HAP-1 (cell line): ENCODE results near the gene GTF2F1.

Source experiments
- DNase-seq, 2 experiments: peaks; one replicate each; pipeline ENCODE4 v3.0.0-alpha.2; 2016 to 2020; ENCODE audit warnings: low spot score in 2 of 2
- H3K27me3 ChIP-seq: fragments of 250-450 bp; sonication (Bioruptor Pico); 2 replicates; pipeline ENCODE4 v1.5.1; 2020; ENCODE audit warnings: low read depth, mild to moderate bottlenecking, moderate library complexity
- H3K36me3 ChIP-seq: fragments of 250-450 bp; sonication (Bioruptor Pico); replicated peaks from 2 replicates; pipeline ENCODE4 v1.5.1; 2020; ENCODE audit warnings: mild to moderate bottlenecking
- H3K4me1 ChIP-seq: fragments of 250-450 bp; sonication (Bioruptor Pico); 2 replicates; pipeline ENCODE4 v1.5.1; 2020; ENCODE audit warnings: mild to moderate bottlenecking
- H3K4me3 ChIP-seq: fragments of 250-450 bp; sonication (Bioruptor Pico); 2 replicates; pipeline ENCODE4 v1.5.1; 2020; ENCODE audit warnings: mild to moderate bottlenecking, moderate library complexity
- H3K9me3 ChIP-seq: fragments of 250-450 bp; sonication (Bioruptor Pico); 2 replicates; pipeline ENCODE4 v1.5.1; 2020; ENCODE audit warnings: mild to moderate bottlenecking, moderate library complexity
- in situ Hi-C: fragments of 300-500 bp; cut with MboI; formaldehyde crosslinking; loops from 3 replicates; pipeline ENCODE4 v1.14.3; 2020; ENCODE audit warnings: low sequenced_read_pairs, inconsistent platforms, mixed read lengths

The GTF2F1 gene

GRCh38 chr19:6424939-6425731 is 32.2 kb upstream of the GTF2F1 start:
- in situ Hi-C loops, result no loop called here
- H3K4me3 ChIP-seq, result peak overlapping the region; percentile 88
- peak; percentile 99 to 100 for DNase-seq

DNA sequence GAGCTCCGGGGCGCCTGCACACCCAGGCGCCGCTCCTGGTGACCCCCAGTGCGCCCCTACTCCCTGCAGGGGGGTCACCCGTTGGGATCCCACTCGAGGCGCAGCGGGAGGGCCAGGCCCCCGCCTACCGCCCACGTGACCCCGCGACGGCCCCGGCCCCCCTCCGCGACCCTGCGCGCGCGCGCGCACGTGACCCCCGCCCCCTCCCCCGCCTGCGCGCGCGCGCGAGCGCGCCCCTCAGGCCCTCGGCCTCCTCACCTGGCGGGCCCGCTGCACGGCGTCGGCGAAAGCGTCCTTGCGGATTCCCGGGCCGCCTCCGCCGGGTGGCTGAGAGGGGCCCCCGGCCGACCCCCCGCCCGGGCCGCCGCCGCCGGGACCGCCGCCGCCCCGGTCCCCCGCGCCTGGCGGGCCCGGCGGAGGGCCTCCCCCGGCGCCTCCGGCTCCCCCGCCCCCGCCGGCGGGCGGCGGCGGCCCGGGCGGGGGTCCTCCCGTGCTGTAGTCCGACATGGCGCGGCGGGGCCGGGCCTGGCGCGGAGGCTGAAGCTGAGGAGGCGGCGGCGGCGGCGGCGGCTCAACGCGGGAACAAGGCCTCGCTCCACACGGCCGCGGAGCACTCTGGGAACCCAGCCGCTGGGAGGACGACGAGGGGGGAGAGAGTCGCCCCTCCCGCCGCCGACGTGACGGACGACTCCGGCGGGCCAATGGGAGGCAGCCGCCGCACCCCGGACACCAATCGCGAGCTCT is 31.4 kb upstream of the GTF2F1 start, which contains the start of gene KHSRP:
Gene KHSRP (minus strand): TSS at position 617 of the 744 bp plus-strand sequence. CDS start 110 bp downstream, at position 507.
- Histone ChIP-seq H3K4me1 (peaks cover 11% of the 10 kb centered on the region), H3K4me3 (peak within 1 kb of the TSS; percentile 88), H3K27me3 (no peaks in the 10 kb centered on the region), H3K9me3 (peaks cover 3% of the 10 kb centered on the region; the same call in 1 of the 2 replicates), H3K36me3 (peaks cover 42% of the 10 kb centered on the region)
- in situ Hi-C loops, result no loop called here
- peak in 1 of 2 experiments; percentile 52 for DNase-seq

More at GRCh38 chr19:6424939-6425731, 32.2 kb upstream of the GTF2F1 start:
- peaks cover 34% of the 10 kb centered on the region for H3K36me3 ChIP-seq
- peaks cover 11% of the 10 kb centered on the region for H3K4me1 ChIP-seq
- peaks cover 3% of the 10 kb centered on the region; the same call in 1 of the 2 replicates for H3K9me3 ChIP-seq
- H3K27me3 ChIP-seq, result no peaks in the 10 kb centered on the region

GRCh38 chr19:6423499-6424194 is 30.7 kb upstream of the GTF2F1 start:
- no peaks in the 10 kb centered on the region for H3K27me3 ChIP-seq
- H3K4me1 ChIP-seq, result peaks cover 11% of the 10 kb centered on the region
- in situ Hi-C loops, result no loop called here
- peaks cover 3% of the 10 kb centered on the region; the same call in 1 of the 2 replicates for H3K9me3 ChIP-seq
- DNase-seq, result peak; percentile 55 to 84
- peaks cover 49% of the 10 kb centered on the region for H3K36me3 ChIP-seq
- peak overlapping the region; percentile 88 for H3K4me3 ChIP-seq

- no peak overlapping the region for H3K4me3 ChIP-seq
- peaks cover 3% of the 10 kb centered on the region; the same call in 1 of the 2 replicates for H3K9me3 ChIP-seq
- in situ Hi-C loops, result no loop called here
- H3K27me3 ChIP-seq, result no peaks in the 10 kb centered on the region
- DNase-seq, result no peak
- peaks cover 11% of the 10 kb centered on the region for H3K4me1 ChIP-seq
- H3K36me3 ChIP-seq, result peaks cover 72% of the 10 kb centered on the region
Observed at GRCh38 chr19:6421075-6422014, 28.4 kb upstream of the GTF2F1 start.

DNA sequence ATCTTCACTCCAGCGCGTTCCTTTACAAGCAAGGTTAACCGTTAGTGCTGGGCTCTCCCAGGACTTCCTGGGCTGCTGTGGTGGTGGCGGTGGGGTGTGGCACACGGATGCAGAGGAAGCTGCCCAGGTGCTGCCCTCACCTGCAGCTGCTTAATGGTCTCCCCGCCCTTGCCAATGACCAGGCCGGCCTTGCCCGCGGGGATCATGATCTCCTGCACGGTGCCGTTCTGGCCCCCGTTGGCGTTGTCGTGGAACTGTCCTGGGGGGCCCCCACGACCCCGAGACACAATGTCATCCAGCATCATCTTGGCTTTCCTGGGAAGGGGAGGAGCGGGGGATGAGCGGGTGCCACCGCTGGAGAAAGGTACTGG is 25.6 kb upstream of the GTF2F1 start:
- no peaks in the 10 kb centered on the region for H3K9me3 ChIP-seq
- in situ Hi-C loops, result no loop called here
- H3K4me3 ChIP-seq, result no peak overlapping the region
- peaks cover 90% of the 10 kb centered on the region for H3K36me3 ChIP-seq
- no peaks in the 10 kb centered on the region for H3K27me3 ChIP-seq
- no peak for DNase-seq
- peaks cover 6% of the 10 kb centered on the region; the same call in 1 of the 2 replicates for H3K4me1 ChIP-seq

GRCh38 chr19:6417713-6418561 is 25.0 kb upstream of the GTF2F1 start:
- Histone ChIP-seq H3K27me3 (no peaks in the 10 kb centered on the region), H3K4me3 (no peak overlapping the region), H3K36me3 (peaks cover 88% of the 10 kb centered on the region), H3K9me3 (no peaks in the 10 kb centered on the region), H3K4me1 (peaks cover under 1% of the 10 kb centered on the region; the same call in 1 of the 2 replicates)
- no peak for DNase-seq
- in situ Hi-C loops, result no loop called here

GRCh38 chr19:6416658-6417405 is 23.9 kb upstream of the GTF2F1 start:
- H3K27me3 ChIP-seq, result no peaks in the 10 kb centered on the region
- H3K9me3 ChIP-seq, result no peaks in the 10 kb centered on the region
- DNase-seq, result no peak
- no peak overlapping the region for H3K4me3 ChIP-seq
- peaks cover 77% of the 10 kb centered on the region for H3K36me3 ChIP-seq
- H3K4me1 ChIP-seq, result no peaks in the 10 kb centered on the region
- in situ Hi-C loops, result no loop called here

DNA sequence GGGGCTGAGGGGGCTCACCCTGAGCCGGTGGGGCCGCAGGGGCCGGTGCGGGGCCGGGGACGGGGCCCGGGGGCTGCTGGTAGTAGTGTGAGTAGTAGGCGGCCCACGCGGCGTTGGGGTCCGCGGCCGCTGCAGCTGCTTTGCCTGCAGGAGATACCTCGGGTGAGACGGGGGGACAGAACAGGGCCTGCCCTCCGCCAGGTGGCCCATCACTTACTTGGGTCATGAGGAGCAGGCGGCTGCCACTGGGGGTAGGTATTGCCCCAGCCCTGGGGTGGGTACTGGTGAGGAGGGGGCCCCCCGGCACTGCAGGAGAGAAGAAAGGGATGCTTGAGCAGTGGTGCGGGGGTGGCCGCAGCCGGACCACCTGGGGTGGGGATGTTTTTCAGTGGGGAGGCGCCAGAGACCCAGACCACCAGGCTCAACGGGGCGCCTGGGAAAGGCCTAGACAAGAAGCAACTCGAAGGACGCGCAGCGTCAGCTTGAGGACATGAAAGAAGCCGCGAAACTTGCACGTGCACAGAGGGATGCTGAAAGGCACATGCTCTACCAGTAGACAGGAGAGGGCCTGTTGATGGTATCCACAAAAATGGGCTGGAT is 22.7 kb upstream of the GTF2F1 start:
- Histone ChIP-seq H3K4me3 (no peak overlapping the region), H3K36me3 (peaks cover 65% of the 10 kb centered on the region)

DNA sequence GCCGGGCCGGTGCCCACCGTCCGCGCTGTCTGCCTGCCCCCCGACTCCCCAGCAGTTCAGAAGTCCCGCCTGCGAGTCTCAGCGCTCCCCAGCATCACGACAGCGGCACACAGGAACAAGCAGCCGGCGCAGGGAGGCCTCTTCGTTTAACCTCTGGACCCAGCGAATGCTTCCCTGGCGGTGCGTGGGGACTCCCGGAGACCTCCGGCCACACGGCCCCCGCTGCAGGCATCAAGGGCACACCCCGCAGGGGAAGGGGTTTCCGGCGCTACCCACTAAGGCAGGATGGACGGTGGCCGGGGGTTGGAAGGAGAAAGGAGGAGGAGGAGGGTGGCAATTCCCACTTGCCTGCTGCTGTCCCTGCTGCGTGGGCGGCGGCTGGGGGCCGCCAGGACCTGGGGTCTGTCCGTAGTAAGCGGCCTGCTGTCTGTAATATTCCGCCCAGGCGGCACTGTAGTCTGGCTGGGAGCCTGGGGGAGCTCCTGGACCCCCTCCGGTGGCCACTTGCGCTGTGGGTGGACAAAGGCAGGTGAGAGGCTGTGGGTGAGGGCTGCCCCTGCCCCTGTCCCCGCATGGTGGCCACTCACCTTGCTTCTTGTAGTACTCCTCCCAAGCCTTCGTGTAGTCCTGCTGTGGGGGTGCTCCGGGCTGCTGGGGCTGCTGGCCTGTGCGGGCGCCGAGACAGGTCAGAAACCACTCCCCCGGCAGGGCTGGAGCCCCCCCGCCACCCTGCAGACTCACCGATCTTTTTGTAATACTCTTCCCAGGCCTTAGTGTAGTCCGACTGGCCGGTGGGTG is 22.0 kb upstream of the GTF2F1 start:
- Histone ChIP-seq H3K4me1 (no peaks in the 10 kb centered on the region), H3K9me3 (no peaks in the 10 kb centered on the region), H3K27me3 (no peaks in the 10 kb centered on the region), H3K4me3 (no peak overlapping the region), H3K36me3 (peaks cover 58% of the 10 kb centered on the region)
- no peak for DNase-seq
- in situ Hi-C loops, result no loop called here

More for the DNA sequence above, 22.7 kb upstream of the GTF2F1 start:
- DNase-seq, result no peak
- in situ Hi-C loops, result no loop called here
- Histone ChIP-seq H3K27me3 (no peaks in the 10 kb centered on the region), H3K4me1 (no peaks in the 10 kb centered on the region), H3K9me3 (no peaks in the 10 kb centered on the region)

DNA sequence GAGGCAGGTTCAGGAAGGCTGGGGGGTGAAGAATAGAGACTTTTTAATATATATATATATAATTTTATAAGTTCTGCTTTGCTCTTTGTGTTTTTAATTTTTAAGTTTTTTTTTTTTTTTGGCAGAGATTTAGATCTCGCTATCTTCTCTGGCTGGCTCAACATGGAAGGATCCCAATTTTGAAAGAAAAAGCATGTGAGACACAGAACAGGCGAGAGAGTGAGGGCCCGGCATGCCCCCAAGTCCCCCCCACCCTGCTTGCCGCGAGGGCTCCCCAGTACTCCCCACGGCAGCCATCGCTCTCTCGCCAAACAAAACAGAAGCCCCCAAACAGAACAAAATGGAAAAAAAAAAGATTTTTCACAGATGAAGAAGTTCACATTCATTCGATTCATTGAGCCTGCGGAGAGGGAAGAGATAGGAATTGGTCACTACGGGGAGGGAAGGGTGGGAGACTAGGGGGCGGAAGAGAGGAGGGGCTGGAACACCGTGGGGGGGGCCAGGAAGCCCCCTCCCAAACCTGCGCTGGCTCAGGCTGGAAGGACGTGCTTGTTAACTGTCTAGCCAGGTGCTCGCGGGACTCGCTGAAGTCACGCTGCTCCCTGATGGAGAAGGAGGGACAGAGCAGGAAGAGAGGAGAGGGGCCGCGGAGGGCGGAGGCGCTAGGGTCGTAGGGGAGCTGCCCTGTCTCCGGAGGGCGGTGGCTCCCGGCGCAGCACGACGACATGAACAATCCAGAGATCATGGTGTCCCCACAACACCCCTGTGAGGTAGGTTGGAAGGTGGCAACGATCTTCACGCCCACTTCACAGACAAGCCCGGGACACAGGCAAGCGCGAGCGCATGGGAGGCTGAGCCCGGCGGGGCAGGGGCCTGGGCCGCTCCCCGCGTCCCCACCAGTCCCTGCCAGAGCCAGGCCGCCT is 21.0 kb upstream of the GTF2F1 start:
- peaks cover 48% of the 10 kb centered on the region for H3K36me3 ChIP-seq
- no peak for DNase-seq
- no peaks in the 10 kb centered on the region for H3K27me3 ChIP-seq
- no peaks in the 10 kb centered on the region for H3K9me3 ChIP-seq
- in situ Hi-C loops, result no loop called here
- H3K4me3 ChIP-seq, result no peak overlapping the region
- H3K4me1 ChIP-seq, result no peaks in the 10 kb centered on the region
